Limb (tissue), 2 donors: Measurements from ENCODE around the gene INF2.
"Not testable (repeated sequence)": the region's sequence is repeated elsewhere in the genome, so short reads cannot be mapped to it uniquely, and the experiment has no call there.

Experiments used
- DNase-seq, 2 donors: peaks; one replicate each; pipeline ENCODE4 v3.0.0-alpha.2; 2016; ENCODE audit errors: extremely low spot score in 2 of 2

The INF2 gene

GRCh38 chr14:104657101-104657524 is 32.3 kb upstream of the INF2 start:
- no peak for DNase-seq

- DNase-seq = no peak
These were observed 31.7 kb upstream of the INF2 start for GRCh38 chr14:104657563-104658324.

- DNase-seq = no peak
These were observed 31.1 kb upstream of the INF2 start for GRCh38 chr14:104658325-104658712.

- no peak for DNase-seq
These were observed 30.3 kb upstream of the INF2 start for GRCh38 chr14:104659146-104659545.

- no peak for DNase-seq
These were observed 29.5 kb upstream of the INF2 start for GRCh38 chr14:104659764-104660523.

- DNase-seq = no peak
These were observed 28.8 kb upstream of the INF2 start for GRCh38 chr14:104660597-104660996.

- no peak for DNase-seq
These were observed 28.3 kb upstream of the INF2 start for GRCh38 chr14:104661086-104661485.

- not testable (repeated sequence) for DNase-seq
These were observed 27.8 kb upstream of the INF2 start for GRCh38 chr14:104661528-104662157.

- not testable (repeated sequence) for DNase-seq
These were observed 26.9 kb upstream of the INF2 start for GRCh38 chr14:104662472-104662871.

- DNase-seq = no peak
These were observed 25.3 kb upstream of the INF2 start for GRCh38 chr14:104664107-104664506.

GRCh38 chr14:104664588-104664987 is 24.8 kb upstream of the INF2 start:
- DNase-seq = no peak

- DNase-seq = no peak
These were observed 24.2 kb upstream of the INF2 start for GRCh38 chr14:104665114-104665656.

GRCh38 chr14:104665657-104666522 is 23.5 kb upstream of the INF2 start:
- peak in 1 of 2 donors; percentile 57 for DNase-seq

GRCh38 chr14:104666523-104666895 is 22.9 kb upstream of the INF2 start:
- not testable (repeated sequence) for DNase-seq

- no peak for DNase-seq
These were observed 22.4 kb upstream of the INF2 start for GRCh38 chr14:104666981-104667380.

GRCh38 chr14:104669697-104670096 is 19.7 kb upstream of the INF2 start:
- no peak for DNase-seq

GRCh38 chr14:104671330-104671977 is 18.0 kb upstream of the INF2 start:
- not testable (repeated sequence) for DNase-seq

- not testable (repeated sequence) for DNase-seq
These were observed 17.3 kb upstream of the INF2 start for GRCh38 chr14:104672119-104672518.

- no peak for DNase-seq
These were observed 15.9 kb upstream of the INF2 start for GRCh38 chr14:104673481-104673880.

- no peak for DNase-seq
These were observed 14.0 kb upstream of the INF2 start for GRCh38 chr14:104675447-104675846.
